Coronary artery (tissue), 2 donors: Measurements from ENCODE around the gene TTLL9.

Experiments used
- DNase-seq: peaks from one replicate; pipeline ENCODE4 v3.0.0-alpha.2; 2017; ENCODE audit warnings: low spot score
- H3K27ac ChIP-seq, 2 donors: fragments of 200-600 bp; sonication (generic); one replicate each; pipeline ENCODE4 v1.5.1; 2016 to 2019
- H3K4me3 ChIP-seq: fragments of 200-600 bp; sonication (generic); 2 replicates; pipeline ENCODE4 v1.5.1; 2016; ENCODE audit warnings: mild to moderate bottlenecking, moderate library complexity
- TF ChIP-seq, protein P1 (sequence below): fragments of 200-600 bp; sonication (generic); IDR thresholded peaks from one replicate; pipeline ENCODE4 v1.5.1; 2019; ENCODE audit warnings: antibody characterized with exemption

TTLL9 gene

GRCh38 chr20:31870726-31871617 lies 538 bp downstream of the TTLL9 start:
- TF ChIP-seq, protein P1, sequence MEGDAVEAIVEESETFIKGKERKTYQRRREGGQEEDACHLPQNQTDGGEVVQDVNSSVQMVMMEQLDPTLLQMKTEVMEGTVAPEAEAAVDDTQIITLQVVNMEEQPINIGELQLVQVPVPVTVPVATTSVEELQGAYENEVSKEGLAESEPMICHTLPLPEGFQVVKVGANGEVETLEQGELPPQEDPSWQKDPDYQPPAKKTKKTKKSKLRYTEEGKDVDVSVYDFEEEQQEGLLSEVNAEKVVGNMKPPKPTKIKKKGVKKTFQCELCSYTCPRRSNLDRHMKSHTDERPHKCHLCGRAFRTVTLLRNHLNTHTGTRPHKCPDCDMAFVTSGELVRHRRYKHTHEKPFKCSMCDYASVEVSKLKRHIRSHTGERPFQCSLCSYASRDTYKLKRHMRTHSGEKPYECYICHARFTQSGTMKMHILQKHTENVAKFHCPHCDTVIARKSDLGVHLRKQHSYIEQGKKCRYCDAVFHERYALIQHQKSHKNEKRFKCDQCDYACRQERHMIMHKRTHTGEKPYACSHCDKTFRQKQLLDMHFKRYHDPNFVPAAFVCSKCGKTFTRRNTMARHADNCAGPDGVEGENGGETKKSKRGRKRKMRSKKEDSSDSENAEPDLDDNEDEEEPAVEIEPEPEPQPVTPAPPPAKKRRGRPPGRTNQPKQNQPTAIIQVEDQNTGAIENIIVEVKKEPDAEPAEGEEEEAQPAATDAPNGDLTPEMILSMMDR, result no peak
- H3K27ac ChIP-seq, result peak overlapping the region; percentile 68 to 80
- peak overlapping the region; percentile 76 for H3K4me3 ChIP-seq
- DNase-seq, result no peak

GRCh38 chr20:31871618-31871954 lies 1.2 kb downstream of the TTLL9 start:
- TF ChIP-seq, protein P1, result no peak
- Histone ChIP-seq H3K27ac (no peak overlapping the region), H3K4me3 (no peak overlapping the region)
- no peak for DNase-seq

DNA sequence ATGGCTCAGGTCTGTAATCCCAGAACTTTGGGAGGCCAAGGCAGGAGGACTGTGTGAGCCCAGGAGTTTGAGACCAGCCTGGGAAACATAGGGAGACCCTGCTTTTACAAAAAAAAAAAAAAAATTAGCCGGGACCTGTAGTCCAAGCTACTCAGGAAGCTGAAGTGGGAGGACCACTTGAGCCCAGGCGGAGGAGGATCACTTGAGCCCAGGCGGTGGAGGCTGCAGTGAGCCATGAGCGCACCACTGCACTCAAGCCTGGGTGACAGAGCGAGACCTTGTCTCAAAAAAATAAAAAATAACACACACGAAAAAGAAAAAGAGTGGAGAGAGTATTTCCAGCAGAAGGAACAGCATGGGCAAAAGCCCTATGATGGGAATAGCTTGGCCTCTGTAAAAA lies 2.0 kb downstream of the TTLL9 start:
- Histone ChIP-seq H3K27ac (no peak overlapping the region), H3K4me3 (no peak overlapping the region)
- DNase-seq, result no peak
- TF ChIP-seq, protein P1, result no peak

DNA sequence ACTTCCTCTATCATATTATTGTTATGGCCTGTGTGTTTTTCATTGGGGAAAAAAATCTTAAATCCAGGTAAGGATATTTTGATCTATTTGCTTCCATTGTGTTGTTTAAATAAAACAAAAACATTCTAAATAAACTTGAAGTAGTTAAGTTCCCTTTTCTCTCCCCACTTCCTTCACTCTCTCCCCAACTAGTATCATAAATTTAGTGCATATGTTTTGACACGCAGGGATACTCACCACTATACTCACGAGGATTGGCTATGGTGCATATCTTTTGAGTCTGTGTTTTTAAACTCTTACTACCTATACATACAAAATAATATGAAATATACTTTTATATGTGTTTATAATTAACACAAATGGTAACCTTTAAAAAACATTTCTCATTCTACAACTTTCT lies 5.2 kb downstream of the TTLL9 start:
- H3K27ac ChIP-seq, result no peak overlapping the region
- DNase-seq, result no peak
- H3K4me3 ChIP-seq, result no peak overlapping the region
- TF ChIP-seq, protein P1, result no peak

DNA sequence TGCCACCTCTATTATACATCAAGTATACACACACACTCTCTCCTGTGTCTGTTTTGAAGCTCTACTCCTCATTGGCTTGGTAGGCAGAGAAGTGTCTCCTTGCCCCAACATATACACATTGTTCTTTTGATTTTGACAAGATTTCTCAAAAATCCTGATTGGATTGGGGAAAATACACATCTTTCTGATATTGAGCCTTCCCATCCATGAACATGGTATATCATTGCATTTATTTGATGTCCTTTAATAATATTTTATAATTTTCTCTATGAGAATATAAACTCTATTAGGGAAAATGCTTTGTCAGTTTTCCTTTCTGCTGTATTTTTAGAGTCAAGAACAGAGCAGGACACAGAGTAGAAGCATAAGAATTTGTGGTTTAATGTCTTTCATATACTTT lies 7.2 kb downstream of the TTLL9 start:
- H3K27ac ChIP-seq, result no peak overlapping the region
- H3K4me3 ChIP-seq, result no peak overlapping the region
- TF ChIP-seq, protein P1, result no peak
- no peak for DNase-seq

DNA sequence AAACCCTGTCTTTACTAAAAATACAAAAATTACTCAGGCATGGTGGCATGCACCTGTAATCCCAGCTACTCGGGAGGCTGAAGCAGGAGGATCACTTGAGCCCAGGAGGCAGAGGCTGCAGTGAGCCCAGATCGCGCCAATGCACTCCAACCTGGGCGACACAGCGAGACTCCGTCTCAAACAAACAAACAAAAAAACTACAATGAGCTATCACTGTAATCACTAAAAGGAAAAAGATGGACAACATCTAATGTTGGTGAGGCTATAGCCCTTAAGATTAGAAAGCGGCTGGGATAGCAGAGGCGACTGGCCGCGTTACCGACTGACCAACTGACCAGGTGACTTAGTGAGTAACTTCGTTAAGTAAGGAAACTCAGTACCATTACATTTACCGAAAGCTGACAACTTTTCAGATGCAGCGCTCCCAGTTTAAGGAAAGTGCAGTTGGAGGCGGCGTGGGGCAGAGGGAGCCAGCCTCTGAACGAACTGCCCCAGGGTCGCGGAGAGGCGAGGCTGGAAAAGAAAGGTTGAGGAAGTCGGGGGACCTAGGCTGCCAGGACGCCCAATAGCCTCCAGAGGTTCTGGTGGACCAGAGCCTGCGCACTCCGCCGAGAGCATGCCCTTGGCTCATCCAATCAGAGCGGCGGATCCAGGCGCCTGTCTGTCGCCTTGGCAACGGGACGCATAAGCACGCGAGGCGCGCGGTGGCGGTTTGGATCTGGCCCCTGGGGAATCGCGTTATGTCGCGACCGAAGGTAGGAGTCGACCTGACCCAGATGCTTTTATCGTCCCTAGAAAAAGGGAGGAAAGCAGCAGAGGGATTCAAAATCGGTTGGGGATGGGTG lies 8.9 kb downstream of the TTLL9 start:
- Histone ChIP-seq H3K4me3 (peak overlapping the region; percentile 68), H3K27ac (peak overlapping the region; percentile 61 to 78)
- DNase-seq, result peak; percentile 97
- TF ChIP-seq, protein P1, result no peak
